ENCODE results near the gene RPUSD4.
"Not testable (repeated sequence)": the region's sequence is repeated elsewhere in the genome, so short reads cannot be mapped to it uniquely, and the experiment has no call there.

The RPUSD4 gene

GRCh38 chr11:126211236-126212088 lies at the start of gene RPUSD4, which contains the start of gene FAM118B:
TSS of gene RPUSD4 (minus strand) at chr11:126211650. CDS start at chr11:126211638, 12 bp downstream.
TSS of gene FAM118B (plus strand) at chr11:126211782. CDS start at chr11:126235002, 23,220 bp downstream.
- DNase-seq: peak; percentile 97

GRCh38 chr11:126257764-126258163 lies 46.3 kb upstream of the RPUSD4 start:
- no peak for DNase-seq

GRCh38 chr11:126257144-126257543 lies 45.7 kb upstream of the RPUSD4 start:
- DNase-seq: no peak

- no peak for DNase-seq
Observed at GRCh38 chr11:126256216-126256615, 44.8 kb upstream of the RPUSD4 start.

- DNase-seq: not testable (repeated sequence)
Observed at GRCh38 chr11:126255507-126255906, 44.1 kb upstream of the RPUSD4 start.

GRCh38 chr11:126254819-126255218 lies 43.4 kb upstream of the RPUSD4 start:
- no peak for DNase-seq

- DNase-seq: no peak
Observed at GRCh38 chr11:126253265-126253664, 41.8 kb upstream of the RPUSD4 start.

GRCh38 chr11:126246636-126247035 lies 35.2 kb upstream of the RPUSD4 start:
- no peak for DNase-seq

- DNase-seq: no peak
Observed at GRCh38 chr11:126233391-126233790, 21.9 kb upstream of the RPUSD4 start.

- DNase-seq: no peak
Observed at GRCh38 chr11:126232683-126233082, 21.2 kb upstream of the RPUSD4 start.

- DNase-seq: no peak
Observed at GRCh38 chr11:126231725-126232459, 20.4 kb upstream of the RPUSD4 start.

GRCh38 chr11:126229858-126230540 lies 18.5 kb upstream of the RPUSD4 start:
- DNase-seq: no peak

- no peak for DNase-seq
Observed at GRCh38 chr11:126226334-126227084, 15.1 kb upstream of the RPUSD4 start.

GRCh38 chr11:126225295-126225665 lies 13.8 kb upstream of the RPUSD4 start:
- DNase-seq: no peak

GRCh38 chr11:126224647-126225294 lies 13.3 kb upstream of the RPUSD4 start:
- no peak for DNase-seq

GRCh38 chr11:126219547-126219946 lies 8.1 kb upstream of the RPUSD4 start:
- no peak for DNase-seq

GRCh38 chr11:126217491-126217890 lies 6.0 kb upstream of the RPUSD4 start:
- no peak for DNase-seq

- DNase-seq: no peak
Observed at GRCh38 chr11:126216526-126217305, 5.3 kb upstream of the RPUSD4 start.

- no peak for DNase-seq
Observed at GRCh38 chr11:126214841-126215240, 3.4 kb upstream of the RPUSD4 start.

- no peak for DNase-seq
Observed at GRCh38 chr11:126214441-126214840, 3.0 kb upstream of the RPUSD4 start.

GRCh38 chr11:126212089-126212660 lies 725 bp upstream of the RPUSD4 start:
- DNase-seq: no peak

Measured in stimulated activated naive CD4-positive, alpha-beta T cell treated with Interleukin-2 at 50 U/mL for 16 hours (primary cell).